A673 (cell line): Measurements from ENCODE around the gene MAGI1. TPM values are rescaled to one million over a fixed set of nuclear protein-coding genes. Genes with fewer than 3 reads are reported as not detected.

ENCODE experiments used
- BruUV-seq: library from RNA; stranded (reverse); fragments of 400-500 nt; replicated peaks from 2 replicates; lab custom pipeline; 2021; lab: Mats Ljungman, UMichigan
- CTCF ChIA-PET: fragments of 300-600 bp; sonication (Branson Sonifier 250); formaldehyde crosslinking; loops from one replicate; lab custom pipeline; 2022; ENCODE audit warnings: antibody characterized with exemption; lab: Charles Lee
- POLR2A ChIA-PET: fragments of 300-600 bp; sonication (Branson Sonifier 250); formaldehyde crosslinking; loops from one replicate; lab custom pipeline; 2022; ENCODE audit warnings: antibody characterized with exemption; ENCODE audit not compliant: low non-redundant PET; lab: Charles Lee
- DNase-seq: peaks from one replicate; pipeline ENCODE4 v3.0.0-alpha.2; 2015; ENCODE audit warnings: low spot score
- H3K27ac ChIP-seq: fragments of 200-600 bp; sonication (generic); 2 replicates; pipeline ENCODE4 v1.5.1; 2016; ENCODE audit warnings: mixed run types, low read depth, mild to moderate bottlenecking, mixed read lengths, antibody characterized with exemption, low read length; ENCODE audit not compliant: poor library complexity, severe bottlenecking
- H3K27me3 ChIP-seq: fragments of 200-600 bp; sonication (generic); replicated peaks from 2 replicates; pipeline ENCODE4 v1.6.1; 2017; ENCODE audit warnings: mixed run types, low read depth, mild to moderate bottlenecking, mixed read lengths, antibody characterized with exemption, low read length; ENCODE audit not compliant: insufficient read depth, poor library complexity
- H3K36me3 ChIP-seq: fragments of 200-600 bp; sonication (generic); 2 replicates; pipeline ENCODE4 v1.6.1; 2016; ENCODE audit warnings: mixed run types, mild to moderate bottlenecking, mixed read lengths, antibody characterized with exemption, low read length; ENCODE audit not compliant: insufficient read depth, poor library complexity, severe bottlenecking
- H3K4me1 ChIP-seq: fragments of 200-600 bp; sonication (generic); 2 replicates; pipeline ENCODE4 v1.6.1; 2017; ENCODE audit warnings: mixed run types, mild to moderate bottlenecking, mixed read lengths, antibody characterized with exemption, low read length; ENCODE audit not compliant: insufficient read depth, poor library complexity, severe bottlenecking
- H3K4me3 ChIP-seq: fragments of 200-600 bp; sonication (generic); 2 replicates; pipeline ENCODE4 v1.5.1; 2016; ENCODE audit warnings: low read depth, mixed run types, mild to moderate bottlenecking, mixed read lengths, low read length; ENCODE audit not compliant: poor library complexity, severe bottlenecking
- H3K9me3 ChIP-seq: fragments of 200-600 bp; sonication (generic); 2 replicates; pipeline ENCODE4 v1.6.1; 2016; ENCODE audit warnings: mixed run types, low read depth, mild to moderate bottlenecking, mixed read lengths, antibody characterized with exemption, low read length; ENCODE audit not compliant: poor library complexity, severe bottlenecking
- CTCF ChIP-seq: fragments of 300-800, 200-600 bp; sonication (generic); conservative IDR thresholded peaks from 2 replicates; pipeline ENCODE4 v1.5.1; 2017; ENCODE audit warnings: low read depth, mild to moderate bottlenecking, antibody characterized with exemption, low read length, moderate library complexity, mixed read lengths
- EZH2 ChIP-seq: fragments of 200-600 bp; sonication (generic); IDR thresholded peaks from 2 replicates; pipeline ENCODE4 v1.6.1; 2017; ENCODE audit warnings: borderline replicate concordance, low read depth, mild to moderate bottlenecking, mixed read lengths, antibody characterized with exemption, low read length; ENCODE audit not compliant: poor library complexity, severe bottlenecking
- intact Hi-C: fragments of 100-400 bp; cut with micrococcal nuclease; formaldehyde crosslinking; loops from one replicate; pipeline ENCODE4 v1.10.0; 2022; ENCODE audit not compliant: unreplicated experiment
- total RNA-seq: library from RNA; stranded (reverse); gene quantifications from 2 replicates; pipeline ENCODE4 v1.2.3, GENCODE V29; 2021

MAGI1 gene
- total RNA-seq, 1 experiment from 2014 or later = 30.5 TPM

- H3K4me1 ChIP-seq = peaks cover 21% of the 10 kb centered on the region
- no peaks in the 10 kb centered on the region for H3K27me3 ChIP-seq
- no peaks in the 10 kb centered on the region for H3K36me3 ChIP-seq
- DNase-seq = no peak
- intact Hi-C loops = no loop called here
- no peaks in the 10 kb centered on the region for H3K9me3 ChIP-seq
- CTCF ChIA-PET = no interaction called here
- H3K27ac ChIP-seq = no peak overlapping the region
- H3K4me3 ChIP-seq = no peak overlapping the region
- TF ChIP-seq CTCF = no peak
- TF ChIP-seq EZH2 = no peak
- BruUV-seq = no TSS peak
- POLR2A ChIA-PET = no interaction called here
Observed at GRCh38 chr3:65806600-65806999, 232.1 kb downstream of the MAGI1 start.

GRCh38 chr3:65796676-65797075 is 242.0 kb downstream of the MAGI1 start:
- CTCF ChIA-PET = no interaction called here
- BruUV-seq = no TSS peak

GRCh38 chr3:65795166-65795565 is 243.6 kb downstream of the MAGI1 start:
- DNase-seq = no peak
- Histone ChIP-seq H3K4me1 (no peaks in the 10 kb centered on the region), H3K36me3 (no peaks in the 10 kb centered on the region), H3K27me3 (no peaks in the 10 kb centered on the region), H3K9me3 (no peaks in the 10 kb centered on the region), H3K27ac (no peak overlapping the region), H3K4me3 (no peak overlapping the region)
- intact Hi-C loops = no loop called here
- POLR2A ChIA-PET = no interaction called here
- BruUV-seq = no TSS peak
- CTCF ChIA-PET = no interaction called here
- TF ChIP-seq CTCF = no peak
- no peak for TF ChIP-seq EZH2

More at GRCh38 chr3:65796676-65797075, 242.0 kb downstream of the MAGI1 start:
- Histone ChIP-seq H3K27me3 (no peaks in the 10 kb centered on the region), H3K36me3 (no peaks in the 10 kb centered on the region), H3K9me3 (no peaks in the 10 kb centered on the region), H3K4me1 (no peaks in the 10 kb centered on the region), H3K27ac (no peak overlapping the region), H3K4me3 (no peak overlapping the region)
- POLR2A ChIA-PET = no interaction called here
- DNase-seq = no peak
- intact Hi-C loops = no loop called here
- TF ChIP-seq CTCF = no peak
- TF ChIP-seq EZH2 = no peak
